ENCODE results near the gene SERTAD3.
"Not testable (repeated sequence)": the region's sequence is repeated elsewhere in the genome, so short reads cannot be mapped to it uniquely, and the experiment has no call there.

SERTAD3 gene, protein sequence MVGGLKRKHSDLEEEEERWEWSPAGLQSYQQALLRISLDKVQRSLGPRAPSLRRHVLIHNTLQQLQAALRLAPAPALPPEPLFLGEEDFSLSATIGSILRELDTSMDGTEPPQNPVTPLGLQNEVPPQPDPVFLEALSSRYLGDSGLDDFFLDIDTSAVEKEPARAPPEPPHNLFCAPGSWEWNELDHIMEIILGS

DNA sequence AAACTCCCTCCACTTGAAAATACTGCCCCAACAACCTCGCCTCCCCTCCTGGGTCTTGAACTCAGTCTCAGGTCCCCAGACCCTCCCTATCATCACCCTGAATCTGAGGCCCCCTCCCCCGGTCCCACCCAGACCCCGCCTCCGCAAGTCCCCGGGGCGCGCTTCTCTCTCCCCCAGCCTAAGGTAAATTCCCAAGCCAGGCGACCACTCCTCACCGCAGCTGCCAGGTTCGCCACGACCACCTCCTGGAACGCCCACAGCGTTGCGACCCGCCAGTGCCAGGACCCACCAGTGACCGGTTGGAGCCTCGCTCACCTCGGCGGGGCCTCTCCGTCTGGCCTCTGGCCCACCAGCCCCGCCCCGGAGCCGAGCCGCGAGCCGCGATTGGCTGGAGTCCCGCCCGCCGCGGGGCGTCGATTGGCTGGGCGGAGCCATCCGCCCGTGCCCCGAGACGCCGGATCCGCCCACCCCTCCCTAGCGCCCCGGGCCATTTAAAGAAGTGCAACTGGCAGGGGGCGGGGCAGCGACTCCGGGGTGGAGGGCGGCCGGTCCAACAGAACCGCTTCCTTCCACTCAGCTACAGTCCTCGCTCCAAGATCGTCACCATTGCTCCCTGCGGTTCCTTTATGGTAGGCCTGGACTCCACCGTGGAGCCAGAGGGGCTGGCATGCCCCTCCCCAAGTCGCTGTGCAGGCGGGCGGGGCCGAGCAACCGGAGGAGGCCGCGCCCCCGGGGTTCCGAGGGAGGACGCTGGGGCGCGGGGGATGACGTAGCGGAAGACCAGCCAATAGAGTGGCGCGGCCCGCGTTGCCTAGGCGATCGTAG, at the start of gene SERTAD3:
Gene SERTAD3 (minus strand): TSS at position 336 of the 825 bp plus-strand sequence. CDS start 2,255 bp downstream, outside the sequence.
- peak; percentile 96 for DNase-seq (ENCODE audit: low read depth)

DNA sequence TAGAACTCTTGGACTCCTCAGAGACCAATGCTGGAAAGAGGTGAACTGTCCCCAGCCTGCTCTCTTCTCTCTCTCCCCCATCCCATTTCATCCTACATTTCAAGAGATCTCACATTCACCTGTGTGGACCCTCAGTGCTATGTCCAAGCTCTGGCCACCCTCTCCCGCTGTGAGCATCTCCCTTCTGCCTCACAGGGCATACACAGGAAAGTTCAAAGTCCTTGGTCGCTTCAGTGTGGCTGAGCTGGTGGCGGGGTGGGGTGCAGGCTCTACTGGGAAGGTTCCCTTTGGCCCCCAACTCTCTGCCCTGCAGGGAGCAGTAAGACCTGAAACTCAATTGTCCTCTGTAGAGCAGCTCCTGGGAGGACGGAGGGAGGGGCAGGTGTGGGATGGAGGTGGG, 49.6 kb upstream of the SERTAD3 start:
- DNase-seq (ENCODE audit: low read depth): no peak

DNA sequence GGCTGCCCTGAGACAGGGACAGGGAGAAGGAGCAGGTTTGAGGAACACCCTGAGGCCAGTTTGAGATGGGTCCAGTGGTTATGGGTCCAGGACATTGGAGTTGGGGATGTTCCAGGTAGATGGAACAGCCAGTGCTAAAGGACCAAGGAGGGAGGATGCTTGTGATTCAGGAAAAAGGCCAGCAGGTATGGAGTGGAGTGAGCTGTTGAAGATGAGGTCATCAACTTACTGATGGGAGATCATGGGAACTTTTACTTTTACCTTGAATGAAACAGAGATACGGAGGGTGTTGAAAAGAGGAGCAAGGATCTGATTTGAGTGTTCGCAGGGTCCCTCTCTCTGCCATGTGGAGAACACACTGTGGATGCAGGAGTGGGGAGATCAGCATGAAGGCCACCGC, 48.1 kb upstream of the SERTAD3 start:
- no peak for DNase-seq (ENCODE audit: low read depth)

DNA sequence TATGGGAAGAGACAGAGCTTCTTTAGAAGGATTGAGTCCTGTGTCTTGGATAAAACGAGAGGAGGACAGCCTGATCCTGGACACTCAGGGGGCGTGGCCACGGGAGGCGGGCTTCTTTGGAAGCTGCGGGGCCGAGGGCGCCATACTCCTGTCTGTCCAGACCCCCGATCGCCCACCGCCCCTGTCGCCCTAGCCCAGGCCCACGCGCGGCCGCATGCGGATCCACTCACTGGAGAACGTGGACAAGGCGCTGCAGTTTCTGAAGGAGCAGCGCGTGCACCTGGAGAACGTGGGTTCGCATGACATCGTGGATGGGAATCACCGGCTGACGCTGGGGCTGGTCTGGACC, 45.7 kb upstream of the SERTAD3 start:
- no peak for DNase-seq (ENCODE audit: low read depth)

DNA sequence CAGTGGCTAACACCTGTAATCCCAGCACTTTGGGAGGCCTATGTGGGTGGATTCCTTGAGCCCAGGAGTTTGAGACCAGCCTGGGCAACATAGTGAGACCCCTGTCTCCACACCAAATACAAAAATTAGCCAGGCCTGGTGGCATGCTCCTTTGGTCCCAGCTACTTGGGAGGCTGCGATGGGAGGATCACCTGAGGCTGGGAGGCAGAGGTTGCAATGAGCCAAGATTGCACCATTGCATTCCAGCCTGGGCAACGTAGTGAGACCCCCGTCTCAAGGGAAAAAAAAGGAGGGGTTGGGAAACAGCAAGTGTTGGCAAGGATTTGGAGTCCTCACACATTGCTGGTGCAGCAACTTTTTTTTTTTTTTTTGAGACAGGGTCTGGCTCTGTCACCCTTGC, 41.9 kb upstream of the SERTAD3 start:
- DNase-seq (ENCODE audit: low read depth): no peak

DNA sequence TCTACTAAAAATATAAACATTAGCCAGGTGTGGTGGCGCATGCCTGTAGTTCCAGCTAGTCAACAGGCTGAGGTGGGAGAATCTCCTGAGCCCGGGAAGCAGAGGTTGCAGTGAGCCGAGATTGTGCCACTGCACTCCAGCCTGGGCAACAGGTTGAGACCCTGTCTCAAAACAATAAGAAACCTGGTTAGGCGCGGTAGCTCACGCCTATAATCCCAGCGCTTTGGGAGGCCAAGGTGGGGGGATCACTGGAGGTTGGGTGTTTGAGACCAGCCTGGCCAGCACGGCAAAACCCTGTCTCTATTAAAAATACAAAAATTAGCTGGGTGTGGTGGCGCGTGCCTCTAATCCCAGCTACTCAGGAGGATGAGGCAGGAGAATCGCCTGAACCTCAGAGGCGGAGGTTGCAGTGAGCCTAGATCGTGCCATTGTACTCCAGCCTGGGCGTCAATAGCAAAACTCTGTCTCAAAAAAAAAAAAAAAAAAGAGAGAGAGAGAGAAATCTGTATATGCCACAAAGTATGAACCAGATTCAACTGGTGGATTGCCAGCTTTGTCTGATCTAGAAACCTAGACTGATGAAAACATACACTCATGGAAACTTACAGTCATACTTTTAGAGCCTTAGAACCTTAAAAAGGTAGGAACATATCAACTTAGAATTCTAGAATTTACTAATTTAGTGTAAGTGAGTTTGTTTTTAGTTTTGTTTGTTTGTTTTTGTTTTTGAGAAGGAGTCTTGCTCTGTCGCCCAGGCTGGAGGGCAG, 31.9 kb upstream of the SERTAD3 start:
- DNase-seq (ENCODE audit: low read depth): not testable (repeated sequence)

DNA sequence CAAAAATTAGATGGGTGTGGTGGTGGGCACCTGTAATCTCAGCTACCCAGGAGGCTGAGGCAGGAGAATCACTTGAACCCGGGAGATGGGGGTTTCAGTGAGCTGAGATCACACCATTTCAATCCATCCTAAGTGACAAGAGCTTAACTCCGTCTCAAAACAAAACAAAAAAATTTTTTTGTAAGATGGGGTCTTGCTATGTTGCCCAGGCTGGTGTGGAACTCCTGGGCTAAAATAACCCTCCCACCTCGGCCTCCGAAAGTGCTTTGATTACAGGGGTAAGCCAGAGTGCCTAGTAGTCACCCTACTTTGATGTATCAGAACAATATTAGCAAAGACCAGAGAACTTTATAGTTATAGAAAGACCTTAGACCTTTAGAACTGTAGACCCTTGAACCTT, 30.6 kb upstream of the SERTAD3 start:
- no peak for DNase-seq (ENCODE audit: low read depth)

DNA sequence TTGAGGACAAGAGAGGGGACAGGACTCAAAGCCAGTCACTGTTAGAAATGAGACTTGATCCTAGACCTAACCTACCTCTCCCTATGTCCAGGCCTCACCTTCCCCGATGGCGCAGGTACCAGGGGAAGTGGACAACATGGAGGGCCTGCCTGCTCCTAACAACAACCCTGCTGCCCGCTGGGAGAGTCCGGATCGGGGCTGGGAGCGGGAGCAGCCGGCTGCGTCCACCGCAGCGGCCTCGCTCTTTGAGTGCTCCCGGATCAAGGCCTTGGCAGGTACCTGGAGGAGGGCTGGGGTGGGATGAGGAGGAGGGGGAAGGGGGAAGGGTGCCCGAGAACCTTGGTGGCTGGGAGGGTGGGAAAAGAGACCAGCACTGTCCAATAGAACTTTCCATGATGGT, 28.4 kb upstream of the SERTAD3 start:
- DNase-seq (ENCODE audit: low read depth): no peak

DNA sequence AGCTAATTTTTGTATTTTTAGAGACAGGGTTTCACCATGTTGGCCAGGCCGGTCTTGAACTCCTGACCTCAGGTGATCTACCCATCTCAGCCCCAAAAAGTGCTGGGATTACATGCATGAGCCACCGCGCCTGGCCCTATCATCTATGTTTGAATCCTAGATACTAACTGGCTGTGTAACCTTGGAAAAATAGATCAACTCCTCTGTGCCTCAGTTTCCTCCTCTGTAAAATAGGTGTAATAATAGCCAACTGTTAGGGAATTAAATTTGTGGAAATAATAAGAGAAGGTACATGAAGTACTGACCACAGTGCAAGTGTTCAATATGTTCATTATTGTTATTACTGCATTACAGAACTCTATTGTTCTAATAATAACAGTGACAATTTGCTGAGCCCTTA, 27.0 kb upstream of the SERTAD3 start:
- DNase-seq (ENCODE audit: low read depth): no peak

DNA sequence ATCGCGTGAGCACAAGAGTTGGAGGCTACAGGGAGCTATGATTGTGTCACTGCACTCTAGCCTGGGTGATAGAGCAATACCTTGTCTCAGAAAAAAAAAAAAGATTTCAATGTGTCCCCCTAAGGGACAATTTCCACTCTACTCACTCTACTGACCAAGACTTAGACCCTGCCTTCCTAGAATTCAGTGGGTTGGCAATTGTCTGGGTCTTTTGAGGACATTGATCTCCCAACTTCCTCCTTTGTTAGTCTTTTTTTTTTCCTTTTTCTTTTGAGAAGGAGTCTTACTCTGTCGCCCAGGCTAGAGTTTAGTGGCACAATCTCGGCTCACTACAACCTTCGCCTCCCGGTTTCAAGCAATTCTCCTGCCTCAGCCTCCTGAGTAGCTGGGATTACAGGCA, 24.9 kb upstream of the SERTAD3 start:
- no peak for DNase-seq (ENCODE audit: low read depth)

DNA sequence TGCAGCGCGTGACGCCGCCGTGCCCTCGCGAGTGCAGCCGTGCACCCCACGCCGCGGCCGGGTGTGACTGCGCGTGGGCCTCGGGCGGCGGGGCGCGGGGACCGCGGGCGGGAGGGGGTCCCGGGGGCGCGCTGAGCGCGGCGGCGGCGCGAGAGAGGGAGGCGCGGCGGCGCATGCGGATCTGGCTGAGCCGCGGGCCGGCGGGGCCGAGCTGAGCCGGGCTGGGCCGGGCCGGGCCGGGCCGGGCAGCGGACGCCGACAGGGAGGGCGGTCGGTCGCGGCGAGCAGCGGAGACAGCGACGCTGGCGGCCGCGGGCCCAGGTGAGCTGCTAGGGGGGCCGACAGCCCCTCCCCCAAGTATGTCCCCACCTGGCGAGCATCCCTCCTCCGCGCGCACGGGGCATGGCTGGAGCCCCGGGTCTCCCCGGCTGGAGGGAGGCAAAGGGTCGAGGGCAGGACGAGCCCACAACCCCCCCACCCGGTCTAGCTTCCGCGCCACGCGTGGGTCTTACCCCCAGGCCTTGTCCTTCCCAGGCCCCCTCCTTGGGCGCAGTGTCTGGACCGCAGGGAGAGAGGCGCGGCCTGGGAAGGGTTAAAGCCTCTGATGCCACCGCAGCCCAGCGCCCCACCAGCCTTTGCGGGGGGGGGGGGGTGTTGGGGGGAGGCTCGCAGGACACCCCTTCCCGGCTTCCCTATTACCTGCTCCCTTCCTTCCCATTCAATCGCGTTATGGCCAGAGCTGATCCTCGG, 23.0 kb upstream of the SERTAD3 start, which contains the start of gene SPTBN4:
Gene SPTBN4 (plus strand): TSS at position 17 of the 750 bp plus-strand sequence. CDS start 5,621 bp downstream, outside the sequence.
- no peak for DNase-seq (ENCODE audit: low read depth)

DNA sequence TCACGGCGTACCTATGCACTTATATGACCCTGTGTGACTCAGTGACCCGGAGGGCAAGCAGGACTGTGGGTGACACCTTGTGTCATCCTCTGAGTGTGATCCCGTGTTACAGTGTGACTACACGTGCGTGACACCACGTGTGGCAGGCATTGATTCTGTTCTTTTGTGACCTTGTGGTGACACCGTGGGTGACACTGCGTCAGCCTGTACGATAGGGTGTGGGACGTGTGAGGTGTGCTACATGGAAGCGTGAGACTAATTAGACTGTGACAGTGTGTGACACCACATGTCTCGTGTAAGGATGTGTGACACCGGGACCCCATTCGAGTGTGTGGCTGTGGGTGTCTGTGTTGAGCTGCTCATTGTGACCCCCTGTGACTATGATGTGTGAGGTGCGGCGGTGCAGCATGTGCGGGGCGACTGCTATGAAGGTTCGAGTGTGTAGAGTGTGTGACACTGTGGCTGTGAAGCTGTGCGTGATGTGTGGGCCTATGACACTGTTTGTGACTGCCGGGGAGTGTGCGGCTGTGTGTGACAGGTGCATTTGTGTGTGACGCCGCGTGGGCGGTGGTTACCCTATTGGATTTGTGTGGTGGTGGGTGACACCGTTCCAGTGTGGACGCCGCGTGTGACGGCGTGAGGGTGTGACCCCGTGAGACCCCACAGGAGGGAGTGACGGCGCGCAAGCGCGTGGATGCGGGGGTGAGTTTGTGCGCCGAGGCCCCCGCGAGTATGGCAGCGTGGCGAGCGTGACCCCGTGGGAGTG, 22.3 kb upstream of the SERTAD3 start:
- DNase-seq (ENCODE audit: low read depth): no peak

DNA sequence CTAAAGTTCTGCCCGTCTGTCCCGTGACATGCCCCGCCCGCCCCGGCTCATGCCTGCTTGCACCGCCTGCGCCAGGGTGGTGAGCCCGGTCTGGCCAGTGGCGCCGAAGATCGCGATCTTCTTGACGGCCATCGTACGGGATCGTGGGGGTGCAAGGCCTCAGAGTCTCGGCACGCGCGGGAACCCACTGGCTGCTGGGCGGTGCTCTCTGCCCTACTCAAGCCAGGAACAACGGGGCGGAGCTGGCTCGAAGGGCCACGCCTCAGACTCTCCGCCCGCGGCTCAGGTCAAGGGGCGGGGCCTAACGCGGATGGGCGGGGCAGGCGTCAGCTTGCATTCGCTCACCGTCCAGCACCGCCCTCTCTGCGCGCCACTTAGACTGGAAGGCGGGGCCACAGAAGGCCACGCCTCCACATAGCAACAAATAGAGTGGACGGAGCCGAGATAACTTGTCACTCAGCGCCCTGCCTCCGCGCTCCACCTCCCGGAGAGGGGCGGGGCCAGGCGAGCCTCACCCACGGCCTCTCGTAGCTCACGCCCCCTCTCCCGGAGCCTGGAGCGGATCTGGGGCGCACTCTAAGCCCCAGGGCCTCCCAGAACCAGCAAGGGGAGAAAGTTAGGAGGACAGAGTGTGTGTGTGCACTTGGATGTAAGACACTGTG, 21.6 kb upstream of the SERTAD3 start, which contains the start of gene BLVRB:
Gene BLVRB (minus strand): TSS at position 189 of the 662 bp plus-strand sequence. CDS start 57 bp downstream, at position 132.
- peak; percentile 99 for DNase-seq (ENCODE audit: low read depth)

DNA sequence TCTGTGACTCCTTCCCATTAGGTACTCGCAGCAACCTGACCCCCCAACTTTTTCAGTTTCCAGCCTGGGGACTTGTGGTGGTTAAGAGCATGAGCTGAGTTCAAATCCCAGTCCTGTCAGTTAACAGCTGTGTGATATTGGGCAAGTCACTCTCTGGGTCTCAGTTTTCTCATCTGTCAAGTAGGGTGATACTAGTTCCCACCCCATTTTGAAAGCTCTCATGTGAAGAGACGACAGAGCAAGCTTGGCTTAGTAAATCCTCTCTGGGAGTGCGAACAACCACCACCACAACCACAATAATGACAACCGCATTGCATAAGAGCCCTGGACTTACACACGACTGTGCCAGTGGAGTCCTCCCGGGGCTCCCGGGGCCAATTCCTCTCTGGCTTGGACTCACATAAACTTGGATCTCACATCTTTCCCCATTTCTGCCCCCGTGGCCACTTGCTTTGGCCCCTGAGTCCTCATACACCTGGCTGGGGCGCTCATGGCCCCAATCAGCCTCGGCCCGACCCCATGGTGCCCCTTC, 21.0 kb upstream of the SERTAD3 start:
- no peak for DNase-seq (ENCODE audit: low read depth)

DNA sequence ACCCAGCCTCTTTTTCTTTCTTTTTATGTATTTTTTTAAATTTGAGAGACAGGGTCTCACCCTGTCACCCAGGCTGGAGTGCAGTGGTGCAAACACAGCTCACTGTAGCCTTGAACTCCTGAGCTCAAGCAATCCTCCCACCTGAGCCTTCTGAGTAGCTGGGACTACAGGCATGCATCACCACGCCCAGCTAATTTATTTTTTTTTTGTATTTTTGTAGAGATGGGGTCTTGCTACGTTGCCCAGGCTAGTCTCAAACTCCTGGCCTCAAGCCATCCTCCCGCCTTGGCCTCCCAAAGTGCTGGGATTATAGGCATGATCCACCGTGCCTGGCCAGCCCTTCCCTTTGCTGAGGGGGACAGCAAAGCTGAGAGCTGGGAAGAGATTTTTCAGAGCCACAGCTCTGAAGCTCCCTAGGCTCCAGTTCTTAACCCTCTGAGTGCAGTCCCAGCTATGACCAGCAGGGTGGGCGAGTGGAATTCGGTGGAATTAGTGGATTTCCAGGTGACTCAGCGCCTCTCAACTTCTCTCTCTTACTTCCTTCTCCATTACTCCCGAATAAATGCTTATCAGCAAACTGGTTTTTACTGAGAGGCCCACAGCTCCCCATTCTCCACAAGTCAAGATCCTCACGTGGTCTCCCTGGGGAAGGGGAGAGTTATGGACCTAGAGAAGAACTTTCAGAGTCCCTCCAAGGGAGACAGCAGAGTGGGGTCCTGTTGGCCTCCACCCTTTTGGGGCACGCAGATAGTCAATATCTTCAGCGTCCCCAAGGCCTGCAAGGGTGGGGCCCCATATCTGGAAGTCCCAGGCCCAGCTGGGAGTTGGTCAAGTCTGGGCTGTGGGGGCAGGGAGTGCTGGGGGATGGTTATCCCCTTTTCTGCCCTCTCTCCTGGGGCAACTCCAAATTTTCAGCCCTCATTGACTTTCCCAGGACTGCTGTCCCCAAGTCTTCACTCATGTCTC, 20.2 kb upstream of the SERTAD3 start:
- DNase-seq (ENCODE audit: low read depth): peak; percentile 97

DNA sequence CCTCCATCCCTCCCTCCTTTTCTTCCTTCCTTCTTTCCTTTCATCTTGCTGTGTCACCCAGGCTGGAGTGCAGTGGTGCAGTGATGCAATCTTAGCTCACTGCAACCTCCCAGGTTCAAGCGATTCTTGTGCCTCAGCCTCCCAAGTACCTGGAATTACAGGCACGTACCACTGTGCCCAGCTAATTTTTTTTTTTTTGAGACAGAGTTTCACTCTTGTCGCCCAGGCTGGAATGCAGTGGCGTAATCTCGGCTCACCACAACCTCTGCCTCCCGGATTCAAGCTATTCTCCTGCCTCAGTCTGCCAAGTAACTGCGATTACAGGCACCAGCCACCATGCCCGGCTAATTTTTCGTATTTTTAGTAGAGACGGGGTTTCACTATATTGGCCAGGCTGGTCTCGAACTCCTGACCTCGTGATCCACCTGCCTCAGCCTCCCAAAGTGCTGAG, 19.5 kb upstream of the SERTAD3 start:
- peak; percentile 12 for DNase-seq (ENCODE audit: low read depth)

DNA sequence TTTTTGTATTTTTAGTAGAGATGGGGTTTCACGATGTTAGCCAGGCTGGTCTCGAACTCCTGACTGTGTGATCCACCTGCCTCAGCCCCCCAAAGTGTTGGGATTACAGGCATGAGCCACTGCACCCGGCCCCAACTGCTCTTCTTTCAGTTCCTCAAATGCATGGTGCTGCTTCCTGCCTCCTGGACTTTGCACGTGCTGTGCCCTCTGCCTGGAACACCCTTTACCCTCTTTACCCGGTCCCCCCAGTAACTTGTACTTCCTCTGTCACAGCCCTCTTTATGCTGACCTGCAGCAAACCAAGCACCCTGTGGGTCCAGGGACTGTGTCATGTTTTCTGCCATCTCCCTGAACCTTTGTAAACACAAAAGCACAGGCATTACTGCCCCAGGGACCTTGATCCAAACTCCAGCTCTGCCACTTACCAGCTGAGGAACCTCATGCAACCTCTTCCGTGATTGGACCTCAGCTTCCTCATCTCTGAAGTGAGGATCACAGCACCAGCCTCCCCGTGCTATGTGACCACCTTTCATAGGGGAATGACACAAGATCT, 17.6 kb upstream of the SERTAD3 start:
- DNase-seq (ENCODE audit: low read depth): no peak

DNA sequence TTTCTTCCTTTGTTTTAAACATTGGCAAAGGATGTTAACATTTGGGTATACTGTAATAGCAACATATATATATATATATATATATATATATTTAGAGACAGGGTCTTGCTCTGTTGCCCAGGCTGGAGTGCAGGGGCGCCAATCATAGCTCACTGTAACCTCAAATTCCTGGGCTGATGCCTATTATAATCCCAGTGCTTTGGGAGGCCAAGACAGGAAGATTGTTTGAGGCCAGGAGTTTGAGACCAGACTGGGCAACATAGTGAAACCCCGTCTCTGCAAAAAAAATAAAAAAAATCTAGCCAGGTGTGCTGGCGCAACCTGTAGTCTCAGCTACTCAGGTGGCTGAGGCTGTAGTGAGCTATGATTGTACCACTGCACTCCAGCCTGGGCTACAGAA, 16.1 kb upstream of the SERTAD3 start:
- no peak for DNase-seq (ENCODE audit: low read depth)

DNA sequence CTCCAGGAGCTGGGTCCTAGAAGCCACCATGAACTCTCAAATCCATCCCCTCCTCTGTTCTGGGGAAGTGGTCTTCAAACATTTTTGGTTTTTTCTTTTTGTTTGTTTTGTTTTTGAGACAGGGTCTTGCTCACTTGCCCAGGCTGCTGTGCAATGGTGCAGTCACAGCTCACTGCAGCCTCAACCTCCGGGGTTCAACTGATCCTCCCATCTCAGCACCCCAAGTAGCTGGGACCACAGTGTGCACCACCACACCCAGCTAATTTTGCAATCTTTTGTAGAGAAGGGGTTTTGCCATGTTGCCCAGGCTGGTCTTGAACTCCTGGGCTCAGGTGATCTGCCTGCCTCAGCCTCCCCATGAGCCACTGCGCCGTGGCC, 14.5 kb upstream of the SERTAD3 start:
- no peak for DNase-seq (ENCODE audit: low read depth)
